Measurements from ENCODE around the gene NTSR2.
A peak's percentile ranks its signal among the peaks of the same experiment; 100 is the strongest.

Gene NTSR2

DNA sequence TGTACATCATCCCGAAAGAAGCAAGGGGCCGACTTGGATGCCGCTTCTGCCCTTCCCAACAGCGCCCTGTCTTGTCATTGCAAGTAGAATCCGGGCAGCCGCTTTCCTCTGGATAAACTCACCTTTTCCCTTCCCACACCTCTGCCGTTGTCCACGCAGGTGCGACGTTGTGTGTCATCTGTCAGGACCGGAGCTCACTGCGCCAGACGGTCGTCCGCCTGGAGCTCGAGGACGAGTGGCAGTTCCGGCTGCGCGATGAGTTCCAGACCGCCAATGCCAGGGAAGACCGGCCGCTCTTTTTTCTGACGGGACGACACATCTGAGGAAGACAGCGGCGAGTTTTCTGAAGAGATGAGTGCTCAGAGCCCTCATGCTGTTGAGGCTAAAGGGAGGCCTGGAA lies 29.9 kb downstream of the NTSR2 start:
- intact Hi-C loops (cut with DNase I) = no loop called here
- DNase-seq = no peak

DNA sequence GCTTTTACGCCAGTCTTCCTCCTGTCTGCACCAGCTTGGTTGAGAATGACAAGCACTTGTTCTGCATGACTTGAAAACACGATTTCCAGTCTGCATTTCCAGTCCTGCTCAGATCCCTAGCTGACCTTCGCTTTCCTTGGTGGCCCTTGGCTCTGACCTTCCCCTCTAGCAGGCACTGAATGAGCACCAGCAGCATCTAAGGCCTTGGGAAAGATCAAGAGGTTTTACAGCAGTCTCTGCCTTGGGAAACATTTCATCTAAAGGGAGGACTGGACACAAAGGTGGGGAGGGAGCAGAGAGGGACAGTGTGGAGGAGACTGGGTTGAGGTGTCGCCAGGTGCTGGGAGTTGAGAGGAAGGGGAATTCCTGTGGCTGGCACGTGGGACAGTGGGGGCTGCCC lies 30.5 kb downstream of the NTSR2 start:
- no peak for DNase-seq
- intact Hi-C loops (cut with DNase I) = no loop called here

DNA sequence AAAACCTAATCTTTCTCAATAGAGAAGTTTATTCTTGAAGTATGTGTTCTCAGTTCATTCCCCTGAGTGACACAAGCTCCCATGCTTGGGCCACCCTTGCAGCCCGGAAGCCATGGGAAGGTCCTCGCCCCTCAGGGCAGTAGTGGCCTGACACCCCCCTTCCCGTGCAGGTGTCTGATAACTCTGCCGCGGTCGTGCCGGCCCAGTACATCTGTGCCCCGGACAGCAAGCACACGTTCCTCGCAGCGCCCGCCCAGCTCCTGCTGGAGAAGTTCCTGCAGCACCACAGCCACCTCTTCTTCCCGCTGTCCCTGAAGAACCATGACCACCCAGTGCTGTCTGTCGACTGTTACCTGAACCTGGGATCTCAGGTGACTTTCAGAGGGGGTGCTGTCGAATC lies 32.4 kb downstream of the NTSR2 start:
- intact Hi-C loops (cut with DNase I) = no loop called here
- DNase-seq = no peak

DNA sequence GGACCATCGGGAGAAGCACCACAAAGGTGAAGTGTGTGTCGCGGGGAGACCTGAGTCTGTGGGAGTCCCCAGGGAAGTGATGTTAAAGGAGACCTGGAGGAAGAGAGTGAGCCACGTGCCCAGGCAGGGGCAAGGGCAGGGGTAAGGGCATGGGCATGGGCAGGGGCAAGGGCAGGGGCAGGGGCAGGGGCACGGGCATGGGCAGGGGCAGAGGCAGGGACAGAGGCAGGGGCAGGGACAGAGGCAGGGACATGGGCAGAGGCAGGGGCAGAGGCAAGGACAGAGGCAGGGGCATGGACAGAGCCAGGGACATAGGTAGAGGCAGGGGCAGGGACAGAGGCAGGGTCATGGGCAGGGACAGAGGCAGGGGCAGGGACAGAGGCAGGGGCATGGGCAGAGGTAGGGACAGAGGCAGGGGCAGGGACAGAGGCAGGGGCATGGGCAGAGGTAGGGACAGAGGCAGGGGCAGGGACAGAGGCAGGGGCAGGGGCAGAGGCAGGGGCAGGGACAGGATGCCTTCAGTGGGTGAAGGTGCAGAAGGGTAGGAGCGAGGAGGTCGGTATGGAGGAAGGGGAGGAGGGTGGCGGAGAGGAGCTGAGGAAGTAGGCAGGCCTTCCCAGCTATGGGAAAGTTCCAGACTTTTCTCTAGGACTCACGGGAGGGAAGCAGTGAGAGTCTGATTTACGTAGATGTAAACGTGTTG lies 33.3 kb downstream of the NTSR2 start:
- no peak for DNase-seq
- intact Hi-C loops (cut with DNase I) = no loop called here

DNA sequence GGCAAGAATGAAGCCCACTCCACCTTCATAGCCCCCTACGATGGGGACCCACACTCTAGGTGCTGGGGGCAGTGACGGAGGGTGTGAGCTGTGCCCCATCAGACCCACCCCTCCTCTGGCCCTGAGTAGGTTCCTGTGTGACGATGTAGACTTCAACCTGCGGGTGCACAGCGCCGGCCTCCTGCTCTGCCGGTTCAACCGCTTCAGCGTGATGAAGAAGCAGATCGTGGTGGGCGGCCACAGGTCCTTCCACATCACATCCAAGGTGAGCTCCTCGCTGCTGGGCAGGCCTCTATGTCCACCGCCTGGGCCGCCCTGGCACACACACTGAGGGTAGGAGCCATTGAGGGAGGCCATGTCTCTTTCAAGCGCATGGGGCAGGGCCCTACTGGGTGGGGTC lies 34.9 kb downstream of the NTSR2 start:
- peak in 1 of 42 donors; percentile 10 for DNase-seq
- intact Hi-C loops (cut with DNase I) = no loop called here

DNA sequence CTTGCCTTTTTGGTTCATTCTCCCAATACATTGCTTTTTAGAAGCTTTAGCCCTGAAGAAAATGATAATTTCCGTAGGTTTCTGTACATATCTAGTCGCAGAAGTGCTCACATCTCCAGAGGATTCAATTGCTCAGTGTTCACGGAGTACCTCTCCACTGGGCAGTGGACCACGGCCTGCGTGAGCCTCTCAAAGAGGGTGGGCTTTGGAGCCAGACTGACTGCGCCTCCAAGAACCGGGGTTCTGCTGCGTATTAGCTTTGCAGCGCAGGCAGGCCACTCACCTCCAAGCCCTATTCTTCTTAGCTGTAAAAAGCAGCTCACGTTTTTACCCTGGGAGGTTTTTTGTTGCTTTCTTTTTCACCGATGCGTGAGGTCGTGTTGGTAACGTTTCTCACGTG lies 35.4 kb downstream of the NTSR2 start:
- intact Hi-C loops (cut with DNase I) = no loop called here
- DNase-seq = peak in 1 of 42 donors; percentile 6

DNA sequence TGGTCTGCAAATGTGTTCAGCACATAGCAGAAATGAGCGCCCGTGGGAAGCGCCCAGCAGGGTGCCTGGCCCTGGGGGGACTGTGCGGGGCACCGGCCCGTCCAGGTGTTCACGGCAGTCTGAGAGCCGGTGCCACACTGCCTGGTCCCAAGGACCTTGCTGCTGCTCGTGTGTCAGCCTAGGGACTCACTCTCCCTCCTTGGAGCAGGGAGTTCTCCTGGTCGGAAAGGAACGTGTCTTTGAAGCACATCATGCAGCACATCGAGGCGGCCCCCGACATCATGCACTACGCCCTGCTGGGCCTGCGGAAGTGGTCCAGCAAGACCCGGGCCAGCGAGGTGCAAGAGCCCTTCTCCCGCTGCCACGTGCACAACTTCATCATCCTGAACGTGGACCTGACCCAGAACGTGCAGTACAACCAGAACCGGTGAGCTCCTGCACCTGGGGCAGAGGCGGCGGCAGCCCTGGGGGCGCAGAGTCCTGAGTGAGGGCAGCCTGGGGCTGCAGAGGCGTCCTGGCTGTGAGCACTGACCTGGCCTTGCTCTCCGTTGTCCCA lies 36.0 kb downstream of the NTSR2 start:
- DNase-seq = peak in 1 of 42 donors; percentile 38
- intact Hi-C loops (cut with DNase I) = no loop called here

DNA sequence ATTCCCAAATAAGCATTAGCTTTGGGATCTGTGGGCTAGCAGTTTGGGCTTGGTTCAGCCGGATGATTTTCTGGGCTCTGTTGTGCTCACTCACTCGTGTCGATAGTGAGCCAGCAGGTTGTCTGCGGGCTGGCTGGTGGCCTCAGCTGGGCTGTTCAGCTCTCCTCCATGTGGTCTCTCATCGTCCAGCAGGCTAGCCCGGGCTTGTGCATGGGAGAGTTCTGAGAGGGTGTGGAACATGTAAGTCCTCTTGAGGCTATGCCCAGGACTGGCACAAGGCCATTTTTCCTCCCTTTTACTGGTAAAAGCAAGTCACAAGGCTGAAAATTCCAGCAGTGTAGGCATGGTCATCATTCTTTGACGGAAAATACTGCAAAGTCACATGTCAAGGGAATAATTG lies 38.5 kb downstream of the NTSR2 start:
- intact Hi-C loops (cut with DNase I) = no loop called here
- DNase-seq = no peak

DNA sequence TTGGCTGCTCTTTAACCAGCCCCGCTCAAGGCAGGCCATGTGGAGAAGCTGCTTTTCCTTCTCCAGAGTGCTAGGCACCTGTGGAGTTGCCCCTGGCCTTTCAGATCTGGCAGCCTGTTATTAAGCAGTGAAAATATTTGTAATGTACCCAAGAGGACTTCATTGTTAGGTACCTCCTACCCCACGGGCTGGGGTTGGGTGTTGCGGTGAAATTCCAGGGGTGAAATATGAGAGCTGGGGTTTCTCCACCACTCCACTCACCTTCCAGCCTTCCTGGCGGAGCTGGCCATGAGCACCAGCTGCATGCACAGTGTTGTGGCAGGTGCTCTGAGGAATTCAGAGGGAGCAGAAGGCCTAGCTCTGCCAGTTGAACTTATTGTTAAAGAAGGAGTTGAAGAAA lies 39.1 kb downstream of the NTSR2 start:
- intact Hi-C loops (cut with DNase I) = no loop called here
- DNase-seq = no peak

DNA sequence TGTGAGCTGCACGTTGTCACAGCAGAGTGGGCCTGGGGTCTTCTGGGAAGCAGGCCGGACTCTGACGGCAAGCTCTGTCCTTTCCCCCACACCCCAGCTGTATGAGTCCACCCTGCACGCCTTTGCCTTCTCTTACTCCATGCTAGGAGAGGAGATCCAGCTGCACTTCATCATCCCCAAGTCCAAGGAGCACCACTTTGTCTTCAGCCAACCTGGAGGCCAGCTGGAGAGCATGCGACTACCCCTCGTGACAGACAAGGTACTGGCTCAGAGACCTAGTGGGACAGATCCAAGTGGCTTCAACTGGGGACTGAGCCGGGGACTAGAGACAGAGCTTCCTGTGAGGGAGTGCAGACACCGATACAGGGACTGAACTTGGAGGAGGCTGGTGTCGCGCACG lies 40.1 kb downstream of the NTSR2 start:
- no peak for DNase-seq
- intact Hi-C loops (cut with DNase I) = no loop called here

DNA sequence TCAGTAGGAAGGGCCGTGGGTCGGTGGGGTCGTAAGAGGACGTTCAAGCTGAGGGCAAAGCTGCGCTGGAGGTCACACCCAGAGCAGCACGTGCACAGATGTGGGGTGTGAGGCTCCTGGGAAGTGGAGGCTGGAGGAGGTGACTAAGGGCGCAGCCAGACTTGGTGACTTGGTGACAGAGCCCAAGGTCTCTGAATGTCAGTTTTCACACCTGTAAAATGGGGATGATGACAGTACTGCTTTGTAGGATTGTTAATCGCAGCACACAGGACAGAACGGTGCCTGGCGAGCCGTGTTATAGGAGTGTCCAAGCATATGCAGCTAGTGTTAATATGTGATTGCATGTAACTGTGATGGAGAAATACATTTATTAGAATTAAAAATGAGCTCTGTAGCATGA lies 40.8 kb downstream of the NTSR2 start:
- intact Hi-C loops (cut with DNase I) = no loop called here

DNA sequence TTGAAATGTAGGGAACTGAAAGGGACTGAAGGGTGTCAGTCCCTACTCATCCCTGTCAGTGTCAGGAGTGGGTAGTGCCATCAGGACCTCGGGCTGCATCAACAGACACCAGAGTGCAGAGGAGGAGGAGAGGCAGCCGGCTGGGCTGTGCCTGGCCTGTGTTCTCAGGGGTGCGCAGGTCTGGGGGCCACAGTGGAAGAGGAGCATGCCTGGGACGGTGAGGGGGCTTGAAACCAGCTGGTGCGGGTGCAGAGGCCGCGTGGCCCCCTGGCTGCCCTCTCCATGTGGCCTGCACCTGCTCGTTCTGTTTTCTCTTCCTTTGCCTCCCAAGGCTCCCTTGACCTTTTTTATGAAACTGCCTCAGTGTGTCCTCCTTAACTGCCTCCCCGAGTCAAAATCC lies 41.3 kb downstream of the NTSR2 start:
- no peak for DNase-seq
- intact Hi-C loops (cut with DNase I) = no loop called here

More for the DNA sequence above, 40.8 kb downstream of the NTSR2 start:
- no peak for DNase-seq

DNA sequence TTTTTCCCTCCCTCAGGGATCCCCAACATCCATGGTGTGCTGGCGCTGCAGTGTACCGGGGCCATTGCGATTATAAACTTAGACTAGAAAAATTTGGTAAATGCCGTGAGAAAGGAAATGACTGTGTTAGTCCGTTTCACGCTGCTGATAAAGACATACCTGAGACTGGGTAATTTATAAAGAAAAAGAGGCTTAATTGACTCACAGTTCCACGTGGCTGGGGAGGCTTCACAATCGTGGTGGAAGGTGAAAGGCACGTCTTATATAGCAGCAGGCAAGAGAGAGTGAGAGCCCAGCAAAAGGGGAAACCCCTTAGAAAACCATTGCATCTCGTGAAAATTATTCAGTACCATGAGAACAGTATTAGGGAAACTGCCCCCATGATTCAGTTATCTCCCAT lies 44.3 kb downstream of the NTSR2 start:
- no peak for DNase-seq
- intact Hi-C loops (cut with DNase I) = no loop called here

DNA sequence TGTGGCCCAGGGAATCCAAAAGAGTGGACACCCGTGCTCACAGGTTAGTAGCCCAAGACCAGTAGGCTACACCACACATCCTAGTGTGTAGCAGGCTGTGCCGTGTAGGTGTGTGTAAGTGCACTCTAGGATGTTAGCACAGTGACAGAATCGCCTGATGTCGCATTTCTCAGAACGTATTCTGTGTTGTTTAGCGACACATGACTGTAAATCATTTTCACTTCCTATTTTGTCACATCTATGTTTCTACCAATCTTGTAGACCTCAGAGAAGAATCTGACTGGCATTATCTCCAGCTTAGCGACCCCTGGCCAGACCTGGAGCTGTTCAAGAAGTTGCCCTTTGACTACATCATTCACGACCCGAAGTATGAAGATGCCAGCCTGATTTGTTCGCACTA lies 45.1 kb downstream of the NTSR2 start:
- DNase-seq = peak in 1 of 42 donors; percentile 9
- intact Hi-C loops (cut with DNase I) = no loop called here

DNA sequence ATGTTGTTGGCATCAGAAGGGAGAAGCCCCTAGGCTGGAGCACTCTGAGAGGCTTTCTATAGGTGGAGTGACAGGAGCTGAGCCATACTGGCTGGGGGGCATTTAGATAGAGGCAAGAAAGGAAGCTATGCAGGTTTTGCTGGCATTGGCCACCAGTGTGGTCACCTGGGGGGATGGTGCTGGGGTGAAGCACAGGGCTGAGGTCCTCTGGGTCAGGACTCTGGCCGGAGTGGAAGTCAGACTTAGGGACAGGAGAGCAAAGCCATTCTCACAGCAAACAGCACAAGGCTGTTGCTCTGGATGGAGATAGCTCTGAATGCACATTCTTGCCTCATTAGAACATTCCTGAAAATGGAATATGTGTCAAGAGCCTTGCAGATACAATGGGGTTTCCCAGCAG lies 47.4 kb downstream of the NTSR2 start:
- intact Hi-C loops (cut with DNase I) = no loop called here
- peak in 2 of 42 donors; percentile 1 to 5 for DNase-seq

DNA sequence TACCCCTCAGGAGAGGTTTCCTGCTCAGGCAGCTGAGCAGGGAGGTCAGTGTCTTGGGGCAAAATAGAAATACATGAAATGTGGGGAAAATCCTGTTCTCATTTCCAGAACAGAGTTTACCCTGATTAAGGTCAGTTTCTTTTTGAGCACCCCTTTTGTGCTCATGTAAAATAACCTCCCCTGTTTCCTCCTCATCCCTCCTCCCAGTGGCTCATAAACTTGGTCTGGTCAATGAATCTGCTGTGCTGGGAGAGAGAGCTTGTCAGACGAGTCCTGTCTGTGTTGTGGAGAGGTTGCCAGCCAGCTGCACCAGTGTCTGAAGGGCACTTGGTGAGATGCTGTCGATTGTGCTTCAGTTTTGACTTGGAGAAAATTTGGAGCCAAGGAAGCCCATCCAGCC lies 48.6 kb downstream of the NTSR2 start:
- intact Hi-C loops (cut with DNase I) = no loop called here
- peak in 14 of 42 donors; percentile 17 to 50 (median 32) for DNase-seq

DNA sequence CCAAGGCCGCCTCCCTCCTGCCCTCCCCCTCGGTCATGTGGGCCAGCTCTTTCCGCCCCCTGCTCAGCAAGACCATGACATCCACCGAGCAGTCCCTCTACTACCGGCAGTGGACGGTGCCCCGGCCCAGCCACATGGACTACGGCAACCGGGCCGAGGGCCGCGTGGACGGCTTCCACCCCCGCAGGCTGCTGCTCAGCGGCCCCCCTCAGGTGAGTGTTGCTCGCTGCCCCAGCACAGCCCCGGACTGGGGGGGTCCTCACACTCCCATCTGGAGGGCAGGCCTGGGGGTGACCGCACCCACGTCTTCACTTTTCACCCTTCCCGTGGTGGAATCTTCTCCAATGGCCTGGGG lies 51.3 kb downstream of the NTSR2 start:
- intact Hi-C loops (cut with DNase I) = no loop called here
- DNase-seq = no peak

DNA sequence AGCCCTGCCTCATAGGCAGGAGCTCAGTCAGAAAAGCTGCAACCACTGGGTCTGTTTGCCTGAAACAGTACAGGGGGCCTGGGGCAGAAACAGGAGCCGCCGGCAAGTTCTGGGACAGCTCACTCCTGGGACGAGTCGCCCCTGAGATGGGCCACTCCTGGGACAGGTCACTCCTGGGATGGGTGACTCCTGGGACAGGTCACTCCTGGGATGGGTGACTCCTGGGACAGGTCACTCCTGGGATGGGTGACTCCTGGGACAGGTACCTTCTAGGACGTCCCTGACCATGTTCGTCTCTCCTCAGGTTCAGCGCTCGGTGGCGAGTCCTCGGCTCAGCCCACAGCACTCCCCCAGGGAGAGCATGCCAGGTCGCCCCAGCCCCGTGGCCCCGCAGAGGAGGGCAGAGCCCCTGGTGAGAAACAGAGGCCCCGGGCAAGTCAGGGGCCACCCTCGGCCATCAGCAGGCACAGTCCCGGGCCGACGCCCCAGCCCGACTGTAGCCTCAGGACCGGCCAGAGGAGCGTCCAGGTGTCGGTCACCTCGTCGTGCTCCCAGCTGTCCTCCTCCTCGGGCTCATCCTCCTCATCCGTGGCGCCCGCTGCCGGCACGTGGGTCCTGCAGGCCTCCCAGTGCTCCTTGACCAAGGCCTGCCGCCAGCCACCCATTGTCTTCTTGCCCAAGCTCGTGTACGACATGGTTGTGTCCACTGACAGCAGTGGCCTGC lies 51.8 kb downstream of the NTSR2 start:
- intact Hi-C loops (cut with DNase I) = no loop called here
- DNase-seq = no peak

DNA sequence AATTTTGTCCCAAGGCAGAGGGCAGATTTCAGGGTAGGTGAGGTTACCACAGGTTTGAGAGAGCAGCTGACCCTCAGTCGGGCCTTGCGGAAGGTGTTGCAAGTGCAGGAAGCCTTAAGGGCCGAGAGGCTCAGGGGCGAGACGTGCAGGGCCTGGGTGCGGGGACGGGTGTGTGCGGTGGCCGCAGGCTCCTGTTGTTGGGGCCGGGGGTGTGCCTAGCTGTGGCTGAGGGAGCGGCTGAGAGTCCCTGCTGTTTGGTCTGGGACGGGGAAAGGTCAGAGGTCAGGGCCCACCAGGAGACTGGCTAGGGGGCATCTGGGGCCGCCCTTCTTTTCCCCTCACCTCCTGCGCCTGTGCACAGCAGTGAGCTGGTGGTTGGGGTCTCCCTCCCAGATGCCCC lies 52.5 kb downstream of the NTSR2 start:
- intact Hi-C loops (cut with DNase I) = no loop called here
- no peak for DNase-seq

DNA sequence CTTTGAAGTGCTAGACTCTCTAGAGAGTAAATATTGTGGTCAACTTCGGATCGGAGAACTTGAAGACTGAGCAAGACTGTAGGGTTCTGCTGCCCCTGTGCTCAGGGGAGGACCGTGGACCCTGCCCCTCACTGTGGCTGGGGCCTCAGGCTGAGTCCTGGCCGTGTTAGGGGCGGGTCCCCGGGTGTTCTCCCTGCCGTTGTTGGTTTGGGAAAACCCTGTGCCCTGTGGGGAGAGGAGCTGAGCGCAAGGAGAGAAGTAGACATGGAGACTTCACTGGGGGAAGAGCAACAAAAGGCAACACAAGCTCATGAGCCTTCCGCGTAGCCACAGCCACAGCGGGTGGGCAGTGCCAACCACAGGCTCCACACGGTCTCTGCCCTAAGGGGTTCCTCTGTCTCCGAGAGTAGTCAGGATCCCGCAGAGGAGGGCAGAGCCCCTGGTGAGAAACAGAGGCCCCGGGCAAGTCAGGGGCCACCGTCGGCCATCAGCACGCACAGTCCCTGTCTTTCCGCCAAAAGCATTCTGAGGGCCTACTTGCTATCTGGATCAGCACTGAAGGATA lies 53.1 kb downstream of the NTSR2 start:
- intact Hi-C loops (cut with DNase I) = no loop called here
- no peak for DNase-seq

Measured in head of caudate nucleus (tissue), 42 donors.